ENCODE measurements around the gene NCAN.
"Not testable (repeated sequence)": the region's sequence is repeated elsewhere in the genome, so short reads cannot be mapped to it uniquely, and the experiment has no call there.

Gene NCAN

GRCh38 chr19:19192910-19193423, 18.8 kb upstream of the NCAN start:
- no peak for DNase-seq (ENCODE audit: insufficient read length, low spot score)
- peak; percentile 92 for FAIRE-seq

GRCh38 chr19:19193926-19194325, 17.8 kb upstream of the NCAN start:
- no peak for FAIRE-seq
- no peak for DNase-seq (ENCODE audit: insufficient read length, low spot score)

- DNase-seq (ENCODE audit: insufficient read length, low spot score): no peak
- FAIRE-seq: peak; percentile 33
These were observed 9.8 kb upstream of the NCAN start for GRCh38 chr19:19201697-19202630.

GRCh38 chr19:19202707-19203011, 9.1 kb upstream of the NCAN start:
- FAIRE-seq (no peak), DNase-seq (ENCODE audit: insufficient read length, low spot score) (no peak)

- DNase-seq (ENCODE audit: insufficient read length, low spot score) (peak; percentile 99), FAIRE-seq (peak; percentile 99)
These were observed 8.5 kb upstream of the NCAN start, which contains the start of gene NR2C2AP for GRCh38 chr19:19203012-19203856. TSS of gene NR2C2AP (minus strand) at chr19:19203414. CDS start at chr19:19203060, 354 bp downstream.

GRCh38 chr19:19204181-19204580, 7.6 kb upstream of the NCAN start:
- FAIRE-seq (no peak), DNase-seq (ENCODE audit: insufficient read length, low spot score) (no peak)

GRCh38 chr19:19205416-19206410, 6.0 kb upstream of the NCAN start:
- FAIRE-seq (no peak), DNase-seq (ENCODE audit: insufficient read length, low spot score) (no peak)

- DNase-seq (ENCODE audit: insufficient read length, low spot score) (no peak), FAIRE-seq (no peak)
These were observed 4.8 kb upstream of the NCAN start for GRCh38 chr19:19206938-19207337.

GRCh38 chr19:19207637-19208572, 3.9 kb upstream of the NCAN start:
- no peak for DNase-seq (ENCODE audit: insufficient read length, low spot score)
- no peak for FAIRE-seq

- no peak for DNase-seq (ENCODE audit: insufficient read length, low spot score)
- no peak for FAIRE-seq
These were observed 2.4 kb upstream of the NCAN start for GRCh38 chr19:19209372-19209771.

- DNase-seq (ENCODE audit: insufficient read length, low spot score): no peak
- no peak for FAIRE-seq
These were observed 1.2 kb downstream of the NCAN start for GRCh38 chr19:19212916-19213315.

GRCh38 chr19:19213426-19214158, 1.8 kb downstream of the NCAN start:
- DNase-seq (ENCODE audit: insufficient read length, low spot score) (no peak), FAIRE-seq (no peak)

GRCh38 chr19:19214159-19214490, 2.4 kb downstream of the NCAN start:
- FAIRE-seq (no peak), DNase-seq (ENCODE audit: insufficient read length, low spot score) (no peak)

GRCh38 chr19:19214892-19215291, 3.1 kb downstream of the NCAN start:
- FAIRE-seq: no peak
- no peak for DNase-seq (ENCODE audit: insufficient read length, low spot score)

- no peak for DNase-seq (ENCODE audit: insufficient read length, low spot score)
- no peak for FAIRE-seq
These were observed 4.0 kb downstream of the NCAN start for GRCh38 chr19:19215792-19216191.

- FAIRE-seq (no peak), DNase-seq (ENCODE audit: insufficient read length, low spot score) (no peak)
These were observed 5.3 kb downstream of the NCAN start for GRCh38 chr19:19217099-19217498.

- DNase-seq (ENCODE audit: insufficient read length, low spot score) (no peak), FAIRE-seq (no peak)
These were observed 7.2 kb downstream of the NCAN start for GRCh38 chr19:19218911-19219310.

- FAIRE-seq; DNase-seq (ENCODE audit: insufficient read length, low spot score): not testable (repeated sequence)
These were observed 9.2 kb downstream of the NCAN start for GRCh38 chr19:19221000-19221399.

- no peak for FAIRE-seq
- DNase-seq (ENCODE audit: insufficient read length, low spot score): no peak
These were observed 11.3 kb downstream of the NCAN start for GRCh38 chr19:19223060-19223459.
